CD4-positive, alpha-beta T cell treated with Interleukin-6 at 100 ng/mL for 8 hours (primary cell): ENCODE data around the gene NLRP6.
A peak's percentile ranks its signal among the peaks of the same experiment; 100 is the strongest.

Experiments
- DNase-seq: peaks from one replicate; pipeline ENCODE4 v3.0.0-alpha.2; 2020; ENCODE audit warnings: mixed read lengths, low spot score

NLRP6 gene

GRCh38 chr11:293852-294661 is 15.8 kb downstream of the NLRP6 start:
- DNase-seq, result no peak

GRCh38 chr11:294780-295179 is 16.6 kb downstream of the NLRP6 start:
- no peak for DNase-seq

GRCh38 chr11:295351-296170 is 17.4 kb downstream of the NLRP6 start:
- no peak for DNase-seq

GRCh38 chr11:296171-297050 is 18.2 kb downstream of the NLRP6 start:
- no peak for DNase-seq

- DNase-seq, result no peak
Observed at GRCh38 chr11:297051-297585, 18.9 kb downstream of the NLRP6 start.

GRCh38 chr11:297586-298405 is 19.6 kb downstream of the NLRP6 start:
- no peak for DNase-seq

GRCh38 chr11:298406-299065 is 20.3 kb downstream of the NLRP6 start:
- DNase-seq, result no peak

- DNase-seq, result no peak
Observed at GRCh38 chr11:299081-299891, 21.1 kb downstream of the NLRP6 start, which contains the start of gene IFITM5. IFITM5 (minus strand) TSS chr11:299526; CDS start chr11:299490, 36 bp downstream.

- no peak for DNase-seq
Observed at GRCh38 chr11:299951-300735, 21.9 kb downstream of the NLRP6 start.

- DNase-seq, result no peak
Observed at GRCh38 chr11:303363-303762, 25.2 kb downstream of the NLRP6 start.

- no peak for DNase-seq
Observed at GRCh38 chr11:304061-304506, 25.9 kb downstream of the NLRP6 start.

GRCh38 chr11:304915-305843 is 27.0 kb downstream of the NLRP6 start:
- DNase-seq, result peak; percentile 72

- no peak for DNase-seq
Observed at GRCh38 chr11:305844-306211, 27.6 kb downstream of the NLRP6 start.

- no peak for DNase-seq
Observed at GRCh38 chr11:306645-307371, 28.6 kb downstream of the NLRP6 start.

GRCh38 chr11:307766-308708 is 29.8 kb downstream of the NLRP6 start, which contains the start of gene IFITM2:
IFITM2 (plus strand) TSS chr11:307816; CDS start chr11:308193, 377 bp downstream.
- peak; percentile 49 for DNase-seq
